Spleen (tissue), 7 donors: Measurements from ENCODE around the gene NPIPB8.
"Not testable (repeated sequence)": the region's sequence is repeated elsewhere in the genome, so short reads cannot be mapped to it uniquely, and the experiment has no call there.

Source experiments
- POLR2A ChIP-seq, 3 donors: fragments of 450-650 bp; IDR thresholded peaks; one replicate each; pipeline ENCODE4 v1.5.1; 2017; ENCODE audit warnings: antibody characterized with exemption in 3 of 3, mild to moderate bottlenecking in 1 of 3
- TF ChIP-seq, protein P1 (sequence below), 11 experiments: fragments of 200-600 bp in 7 of 11; fragments of 450-650 bp in 4 of 11; sonication (generic) in 4 of 11; IDR thresholded peaks in 8 of 11; conservative IDR thresholded peaks in 3 of 11; 1 replicate in 7 of 11; 2 replicates in 4 of 11; pipeline versions ENCODE4 v1.4.0 to v1.8.0; 2016 to 2021; ENCODE audit warnings: antibody characterized with exemption in 11 of 11, inconsistent platforms in 4 of 11, mild to moderate bottlenecking in 1 of 11
- donor health status: DM: no; HTN: no; CAD: no; lungs with moderate emphysema.
- donor health status: DM: no; HTN: no; CAD: no.
- donor health status: DM: no; HTN: no; CAD: no.

DNA sequence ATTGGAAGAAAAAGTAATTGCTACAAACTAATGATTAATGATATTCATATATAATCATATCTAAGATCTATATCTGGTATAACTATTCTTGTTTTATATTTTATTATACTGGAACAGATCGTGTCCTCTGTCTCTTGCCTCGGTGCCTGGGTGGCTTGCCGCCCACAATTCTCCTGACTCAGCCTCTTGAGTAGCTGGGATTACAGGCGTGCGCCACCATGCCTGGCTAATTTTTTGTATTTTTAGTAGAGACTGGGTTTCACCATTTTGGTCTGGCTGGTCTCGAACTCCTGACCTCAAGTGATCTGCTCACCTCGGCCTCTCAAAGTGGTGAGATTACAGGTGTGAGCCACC is 21.7 kb upstream of the NPIPB8 start:
- TF ChIP-seq, protein P1, sequence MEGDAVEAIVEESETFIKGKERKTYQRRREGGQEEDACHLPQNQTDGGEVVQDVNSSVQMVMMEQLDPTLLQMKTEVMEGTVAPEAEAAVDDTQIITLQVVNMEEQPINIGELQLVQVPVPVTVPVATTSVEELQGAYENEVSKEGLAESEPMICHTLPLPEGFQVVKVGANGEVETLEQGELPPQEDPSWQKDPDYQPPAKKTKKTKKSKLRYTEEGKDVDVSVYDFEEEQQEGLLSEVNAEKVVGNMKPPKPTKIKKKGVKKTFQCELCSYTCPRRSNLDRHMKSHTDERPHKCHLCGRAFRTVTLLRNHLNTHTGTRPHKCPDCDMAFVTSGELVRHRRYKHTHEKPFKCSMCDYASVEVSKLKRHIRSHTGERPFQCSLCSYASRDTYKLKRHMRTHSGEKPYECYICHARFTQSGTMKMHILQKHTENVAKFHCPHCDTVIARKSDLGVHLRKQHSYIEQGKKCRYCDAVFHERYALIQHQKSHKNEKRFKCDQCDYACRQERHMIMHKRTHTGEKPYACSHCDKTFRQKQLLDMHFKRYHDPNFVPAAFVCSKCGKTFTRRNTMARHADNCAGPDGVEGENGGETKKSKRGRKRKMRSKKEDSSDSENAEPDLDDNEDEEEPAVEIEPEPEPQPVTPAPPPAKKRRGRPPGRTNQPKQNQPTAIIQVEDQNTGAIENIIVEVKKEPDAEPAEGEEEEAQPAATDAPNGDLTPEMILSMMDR (IDR thresholded peaks at IDR 0.05 in 8 of 11, conservative IDR thresholded peaks at IDR 0.05 in 3 of 11) = not testable (repeated sequence)
- TF ChIP-seq POLR2A (IDR thresholded peaks at IDR 0.05) = not testable (repeated sequence)
